Fibroblast of mammary gland (primary cell): ENCODE results near the gene NELL2.

Experiments used
- DNase-seq: peaks from one replicate; pipeline ENCODE4 v3.0.0-alpha.2; 2010; ENCODE audit warnings: low read depth
- H3K4me3 ChIP-seq: 2 replicates; pipeline ENCODE4 v1.5.1; 2011; ENCODE audit warnings: low read depth, mild to moderate bottlenecking, low read length, moderate library complexity; ENCODE audit not compliant: control insufficient read depth
- TF ChIP-seq, protein P1 (sequence below): conservative IDR thresholded peaks from 2 replicates; pipeline ENCODE4 v1.5.1; 2011; ENCODE audit warnings: low read depth, low read length, inconsistent platforms; ENCODE audit not compliant: control insufficient read depth, insufficient read depth

NELL2 gene

DNA sequence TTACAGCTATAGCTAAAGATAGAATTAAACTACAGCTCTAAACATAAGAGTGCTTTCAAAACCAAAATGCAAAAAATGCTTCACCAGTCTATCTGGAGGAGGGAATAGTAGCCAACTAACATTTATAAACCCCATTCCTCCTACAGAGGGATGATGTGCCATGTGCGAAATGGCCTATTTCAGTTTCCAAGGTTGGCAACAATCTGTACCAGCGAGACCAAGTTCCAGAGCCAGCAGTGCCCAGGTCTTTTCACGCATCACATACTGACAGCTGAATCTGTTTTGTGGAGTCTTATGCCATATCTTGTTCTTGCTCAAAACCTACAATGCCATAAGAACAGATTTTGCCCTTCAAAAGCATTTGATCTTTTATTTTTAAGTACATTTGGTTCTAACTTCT is 24.5 kb downstream of the NELL2 start:
- no peak overlapping the region for H3K4me3 ChIP-seq
- TF ChIP-seq, protein P1, sequence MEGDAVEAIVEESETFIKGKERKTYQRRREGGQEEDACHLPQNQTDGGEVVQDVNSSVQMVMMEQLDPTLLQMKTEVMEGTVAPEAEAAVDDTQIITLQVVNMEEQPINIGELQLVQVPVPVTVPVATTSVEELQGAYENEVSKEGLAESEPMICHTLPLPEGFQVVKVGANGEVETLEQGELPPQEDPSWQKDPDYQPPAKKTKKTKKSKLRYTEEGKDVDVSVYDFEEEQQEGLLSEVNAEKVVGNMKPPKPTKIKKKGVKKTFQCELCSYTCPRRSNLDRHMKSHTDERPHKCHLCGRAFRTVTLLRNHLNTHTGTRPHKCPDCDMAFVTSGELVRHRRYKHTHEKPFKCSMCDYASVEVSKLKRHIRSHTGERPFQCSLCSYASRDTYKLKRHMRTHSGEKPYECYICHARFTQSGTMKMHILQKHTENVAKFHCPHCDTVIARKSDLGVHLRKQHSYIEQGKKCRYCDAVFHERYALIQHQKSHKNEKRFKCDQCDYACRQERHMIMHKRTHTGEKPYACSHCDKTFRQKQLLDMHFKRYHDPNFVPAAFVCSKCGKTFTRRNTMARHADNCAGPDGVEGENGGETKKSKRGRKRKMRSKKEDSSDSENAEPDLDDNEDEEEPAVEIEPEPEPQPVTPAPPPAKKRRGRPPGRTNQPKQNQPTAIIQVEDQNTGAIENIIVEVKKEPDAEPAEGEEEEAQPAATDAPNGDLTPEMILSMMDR: no peak
- DNase-seq: no peak

DNA sequence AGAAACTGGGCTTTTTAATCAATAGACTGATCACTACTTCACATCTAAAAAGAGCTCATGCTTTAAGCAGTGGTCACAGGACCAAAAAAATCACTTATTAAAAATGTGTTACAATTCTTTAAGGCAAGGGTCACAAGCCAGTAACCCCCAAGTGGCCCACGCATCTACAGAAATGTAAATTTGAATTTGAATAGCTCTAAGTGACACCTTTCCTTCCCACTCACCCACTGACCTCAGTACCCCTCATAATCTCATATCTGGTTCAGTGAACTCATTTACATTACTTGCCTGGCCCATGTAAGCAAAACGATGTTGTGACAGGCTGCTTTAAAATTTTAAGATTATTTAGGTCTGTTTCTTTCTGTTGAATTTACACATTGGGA is 27.4 kb downstream of the NELL2 start:
- TF ChIP-seq, protein P1: no peak
- H3K4me3 ChIP-seq: no peak overlapping the region
- DNase-seq: no peak

DNA sequence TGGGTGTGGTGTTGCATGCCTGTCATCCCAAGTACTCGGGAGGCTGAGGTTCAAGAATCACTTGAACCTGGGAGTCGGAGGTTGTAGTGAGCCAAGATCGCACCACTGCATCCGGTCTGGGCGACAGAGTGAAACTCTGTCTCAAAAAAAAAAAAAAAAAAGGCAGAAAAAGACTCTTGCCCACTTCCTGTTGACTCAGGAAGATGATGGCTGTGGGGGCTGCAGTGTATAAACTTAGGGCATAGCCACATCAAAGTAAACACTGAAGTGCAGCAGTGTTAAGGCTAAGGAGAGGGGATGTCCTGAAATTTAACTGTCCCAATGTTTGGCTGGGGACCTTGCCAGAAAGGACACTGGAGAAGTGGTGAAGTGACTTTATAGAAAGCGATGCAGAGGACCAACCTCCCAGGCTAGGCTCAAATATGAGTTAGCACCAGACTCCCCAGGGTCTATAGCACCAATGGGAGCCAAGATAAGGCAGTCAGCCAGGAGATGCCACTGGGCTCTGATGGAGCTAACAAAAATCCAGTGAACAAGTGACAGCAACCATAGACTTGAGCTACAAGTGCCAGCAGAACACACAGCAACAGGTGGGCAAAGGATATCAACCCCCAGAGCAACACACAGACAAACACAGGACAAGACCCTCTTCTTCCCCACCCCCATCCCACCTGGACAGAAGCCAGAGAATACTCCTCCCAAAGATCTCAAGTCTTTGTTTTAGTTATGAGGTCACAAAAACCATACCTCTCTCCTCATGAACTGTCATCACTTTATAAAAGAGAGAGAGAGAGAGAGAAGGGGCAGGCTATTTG is 28.0 kb downstream of the NELL2 start:
- H3K4me3 ChIP-seq: no peak overlapping the region
- TF ChIP-seq, protein P1: no peak
- no peak for DNase-seq

DNA sequence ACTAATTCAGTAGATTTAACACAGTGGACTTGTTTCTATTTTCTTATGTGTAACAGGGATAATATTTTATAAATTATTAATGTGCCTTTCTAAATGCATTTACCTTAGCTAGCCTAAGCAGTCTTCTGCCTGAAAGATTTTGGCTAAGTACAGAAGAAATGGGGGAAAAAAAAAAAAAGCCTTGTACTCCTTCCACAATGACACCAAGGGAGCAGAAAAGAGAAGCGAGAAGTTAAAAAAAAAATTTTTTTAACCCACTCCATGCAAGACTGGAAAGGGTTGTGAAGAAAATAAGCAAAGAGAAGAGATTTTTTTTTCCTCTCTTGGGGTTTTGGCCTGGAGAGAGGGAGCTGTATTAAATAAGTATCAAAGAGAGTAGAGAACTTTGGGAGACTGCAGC is 28.7 kb downstream of the NELL2 start:
- H3K4me3 ChIP-seq: no peak overlapping the region
- DNase-seq: no peak
- TF ChIP-seq, protein P1: no peak

DNA sequence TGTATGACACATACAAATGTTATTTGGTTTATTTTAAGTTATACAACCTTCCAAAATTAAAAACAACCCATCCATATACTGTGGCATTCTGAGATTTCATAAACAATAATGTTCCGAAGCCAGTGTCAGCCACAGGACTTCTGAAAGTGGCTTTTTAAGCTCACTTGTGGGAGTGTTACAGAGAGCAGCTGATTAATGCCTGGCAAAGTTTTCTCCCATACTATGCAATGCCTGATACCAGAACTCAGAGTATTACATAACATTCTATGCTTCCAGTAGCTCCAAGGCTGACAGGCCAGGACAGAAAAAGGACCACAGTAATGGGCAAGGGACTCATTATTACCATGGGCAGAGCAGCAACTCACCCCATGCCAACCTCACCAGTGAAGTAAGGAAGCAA is 29.3 kb downstream of the NELL2 start:
- TF ChIP-seq, protein P1: no peak
- H3K4me3 ChIP-seq: no peak overlapping the region
- DNase-seq: no peak

DNA sequence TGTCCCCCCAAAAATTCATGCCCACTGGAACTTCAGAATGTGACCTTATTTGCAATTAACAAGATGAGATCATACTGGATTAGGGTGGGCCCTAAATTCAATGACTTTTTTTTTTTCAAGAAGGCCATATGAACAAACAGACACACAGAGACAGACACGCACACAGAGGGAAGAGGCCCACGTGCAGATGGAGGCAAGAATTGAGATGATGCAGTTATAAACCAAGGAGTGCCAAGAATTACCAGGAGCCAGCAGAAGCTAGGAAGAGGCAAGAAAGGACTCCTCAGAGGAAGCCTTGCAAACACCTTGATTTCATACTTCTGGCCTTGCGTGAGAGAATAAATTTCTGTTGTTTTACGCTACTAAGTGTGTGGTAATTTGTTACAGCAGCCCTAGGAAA is 33.4 kb downstream of the NELL2 start:
- no peak overlapping the region for H3K4me3 ChIP-seq
- TF ChIP-seq, protein P1: no peak
- no peak for DNase-seq
